ENCODE measurements around the gene FBXL15.

The FBXL15 gene

GRCh38 chr10:102411341-102412255 lies 9.0 kb upstream of the FBXL15 start:
- no peak for DNase-seq (ENCODE audit: low read depth)

- no peak for DNase-seq (ENCODE audit: low read depth)
These were observed 8.3 kb upstream of the FBXL15 start for GRCh38 chr10:102412293-102412692.

- DNase-seq (ENCODE audit: low read depth): no peak
These were observed 7.5 kb upstream of the FBXL15 start for GRCh38 chr10:102413053-102413705.

GRCh38 chr10:102413806-102414561 lies 6.7 kb upstream of the FBXL15 start:
- no peak for DNase-seq (ENCODE audit: low read depth)

- no peak for DNase-seq (ENCODE audit: low read depth)
These were observed 5.9 kb upstream of the FBXL15 start for GRCh38 chr10:102414749-102415148.

- no peak for DNase-seq (ENCODE audit: low read depth)
These were observed 4.4 kb upstream of the FBXL15 start for GRCh38 chr10:102416283-102416682.

GRCh38 chr10:102416695-102417094 lies 3.9 kb upstream of the FBXL15 start:
- DNase-seq (ENCODE audit: low read depth): no peak

GRCh38 chr10:102418622-102419268 lies 1.9 kb upstream of the FBXL15 start, which contains the start of gene PSD:
TSS of gene PSD (minus strand) at chr10:102418785. CDS start at chr10:102417038, 1,747 bp downstream.
- DNase-seq (ENCODE audit: low read depth): no peak

- peak; percentile 67 for DNase-seq (ENCODE audit: low read depth)
These were observed 1.1 kb upstream of the FBXL15 start for GRCh38 chr10:102419269-102420180.

GRCh38 chr10:102420181-102420713 lies 389 bp upstream of the FBXL15 start:
- no peak for DNase-seq (ENCODE audit: low read depth)

GRCh38 chr10:102421507-102421756 lies 796 bp downstream of the FBXL15 start:
- no peak for DNase-seq (ENCODE audit: low read depth)

GRCh38 chr10:102421757-102422512 lies 1.3 kb downstream of the FBXL15 start:
- DNase-seq (ENCODE audit: low read depth): no peak

GRCh38 chr10:102422545-102423129 lies 2.0 kb downstream of the FBXL15 start:
- no peak for DNase-seq (ENCODE audit: low read depth)

GRCh38 chr10:102423372-102423968 lies 2.8 kb downstream of the FBXL15 start:
- no peak for DNase-seq (ENCODE audit: low read depth)

GRCh38 chr10:102424145-102424544 lies 3.5 kb downstream of the FBXL15 start:
- DNase-seq (ENCODE audit: low read depth): no peak

GRCh38 chr10:102424916-102425315 lies 4.3 kb downstream of the FBXL15 start:
- no peak for DNase-seq (ENCODE audit: low read depth)

- no peak for DNase-seq (ENCODE audit: low read depth)
These were observed 4.8 kb downstream of the FBXL15 start for GRCh38 chr10:102425444-102425843.

- DNase-seq (ENCODE audit: low read depth): no peak
These were observed 6.2 kb downstream of the FBXL15 start for GRCh38 chr10:102426803-102427287.

- no peak for DNase-seq (ENCODE audit: low read depth)
These were observed 8.8 kb downstream of the FBXL15 start for GRCh38 chr10:102429468-102429867.

Measured in activated T-cell treated with anti-CD3 and anti-CD28 coated beads for 48 hours (primary cell).